Skin of body (tissue), 2 donors: Measurements from ENCODE around the gene ATPAF1. TPM values are rescaled to one million over a fixed set of nuclear protein-coding genes. Genes with fewer than 3 reads are reported as not detected.

Source experiments
- DNase-seq: peaks from one replicate; lab custom pipeline; 2025; lab: John Stamatoyannopoulos, UW
- total RNA-seq: library from RNA; depleted of rRNA; stranded (reverse); fragments of >200 nt; gene quantifications from one replicate; pipeline ENCODE4 v1.2.3, GENCODE V29; 2014

The ATPAF1 gene
- total RNA-seq, 1 donor from 2014 or later = 30.3 TPM

- no peak for DNase-seq
These were observed 74.1 kb downstream of the ATPAF1 start for GRCh38 chr1:46594063-46594462.

- DNase-seq = no peak
These were observed 75.3 kb downstream of the ATPAF1 start for GRCh38 chr1:46592823-46593222.

GRCh38 chr1:46589529-46589928 lies 78.6 kb downstream of the ATPAF1 start:
- no peak for DNase-seq

- DNase-seq = no peak
These were observed 81.1 kb downstream of the ATPAF1 start for GRCh38 chr1:46587069-46587468.

- no peak for DNase-seq
These were observed 82.7 kb downstream of the ATPAF1 start for GRCh38 chr1:46585312-46585938.

GRCh38 chr1:46583494-46583893 lies 84.7 kb downstream of the ATPAF1 start:
- no peak for DNase-seq

- no peak for DNase-seq
These were observed 85.2 kb downstream of the ATPAF1 start for GRCh38 chr1:46582972-46583371.

Other genes starting within 250 kb of the ATPAF1 start
- gene DMBX1, start 178.5 kb downstream of the ATPAF1 start, total RNA-seq = not detected
- not detected for gene KNCN, start 116.7 kb downstream of the ATPAF1 start, total RNA-seq
- 27.0 TPM for gene MKNK1, start 64.1 kb downstream of the ATPAF1 start, total RNA-seq
- 8.9 TPM for gene MOB3C, start 51.6 kb downstream of the ATPAF1 start, total RNA-seq
- not detected for gene TEX38, start 3.5 kb upstream of the ATPAF1 start, total RNA-seq
- 62.9 TPM for gene EFCAB14, start 50.8 kb upstream of the ATPAF1 start, total RNA-seq
- 7.4 TPM for gene CYP4B1, start 130.7 kb upstream of the ATPAF1 start, total RNA-seq